ENCODE measurements around the gene EFNA3.
A peak's percentile ranks its signal among the peaks of the same experiment; 100 is the strongest.

The EFNA3 gene

GRCh38 chr1:155126556-155127104 lies 48.0 kb downstream of the EFNA3 start (continued):
- TF ChIP-seq, protein P1, sequence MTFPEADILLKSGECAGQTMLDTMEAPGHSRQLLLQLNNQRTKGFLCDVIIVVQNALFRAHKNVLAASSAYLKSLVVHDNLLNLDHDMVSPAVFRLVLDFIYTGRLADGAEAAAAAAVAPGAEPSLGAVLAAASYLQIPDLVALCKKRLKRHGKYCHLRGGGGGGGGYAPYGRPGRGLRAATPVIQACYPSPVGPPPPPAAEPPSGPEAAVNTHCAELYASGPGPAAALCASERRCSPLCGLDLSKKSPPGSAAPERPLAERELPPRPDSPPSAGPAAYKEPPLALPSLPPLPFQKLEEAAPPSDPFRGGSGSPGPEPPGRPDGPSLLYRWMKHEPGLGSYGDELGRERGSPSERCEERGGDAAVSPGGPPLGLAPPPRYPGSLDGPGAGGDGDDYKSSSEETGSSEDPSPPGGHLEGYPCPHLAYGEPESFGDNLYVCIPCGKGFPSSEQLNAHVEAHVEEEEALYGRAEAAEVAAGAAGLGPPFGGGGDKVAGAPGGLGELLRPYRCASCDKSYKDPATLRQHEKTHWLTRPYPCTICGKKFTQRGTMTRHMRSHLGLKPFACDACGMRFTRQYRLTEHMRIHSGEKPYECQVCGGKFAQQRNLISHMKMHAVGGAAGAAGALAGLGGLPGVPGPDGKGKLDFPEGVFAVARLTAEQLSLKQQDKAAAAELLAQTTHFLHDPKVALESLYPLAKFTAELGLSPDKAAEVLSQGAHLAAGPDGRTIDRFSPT (tag by site-specific recombination; IDR thresholded peaks at IDR 0.05) = no peak
- no peak for TF ChIP-seq ZNF223 (tag by site-specific recombination; IDR thresholded peaks at IDR 0.05)
- peak; percentile 52; the same call in 1 of the 2 replicates for TF ChIP-seq KLF7 (tag by site-specific recombination; IDR thresholded peaks at IDR 0.05; ENCODE audit: borderline replicate concordance)
- peak; percentile 97 for TF ChIP-seq ZFHX2 (tag by site-specific recombination; conservative IDR thresholded peaks at IDR 0.05)
- TF ChIP-seq, protein P2, sequence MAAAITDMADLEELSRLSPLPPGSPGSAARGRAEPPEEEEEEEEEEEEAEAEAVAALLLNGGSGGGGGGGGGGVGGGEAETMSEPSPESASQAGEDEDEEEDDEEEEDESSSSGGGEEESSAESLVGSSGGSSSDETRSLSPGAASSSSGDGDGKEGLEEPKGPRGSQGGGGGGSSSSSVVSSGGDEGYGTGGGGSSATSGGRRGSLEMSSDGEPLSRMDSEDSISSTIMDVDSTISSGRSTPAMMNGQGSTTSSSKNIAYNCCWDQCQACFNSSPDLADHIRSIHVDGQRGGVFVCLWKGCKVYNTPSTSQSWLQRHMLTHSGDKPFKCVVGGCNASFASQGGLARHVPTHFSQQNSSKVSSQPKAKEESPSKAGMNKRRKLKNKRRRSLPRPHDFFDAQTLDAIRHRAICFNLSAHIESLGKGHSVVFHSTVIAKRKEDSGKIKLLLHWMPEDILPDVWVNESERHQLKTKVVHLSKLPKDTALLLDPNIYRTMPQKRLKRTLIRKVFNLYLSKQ (tag by site-specific recombination; IDR thresholded peaks at IDR 0.05; ENCODE audit: borderline replicate concordance) = no peak
- TF ChIP-seq, protein P3, sequence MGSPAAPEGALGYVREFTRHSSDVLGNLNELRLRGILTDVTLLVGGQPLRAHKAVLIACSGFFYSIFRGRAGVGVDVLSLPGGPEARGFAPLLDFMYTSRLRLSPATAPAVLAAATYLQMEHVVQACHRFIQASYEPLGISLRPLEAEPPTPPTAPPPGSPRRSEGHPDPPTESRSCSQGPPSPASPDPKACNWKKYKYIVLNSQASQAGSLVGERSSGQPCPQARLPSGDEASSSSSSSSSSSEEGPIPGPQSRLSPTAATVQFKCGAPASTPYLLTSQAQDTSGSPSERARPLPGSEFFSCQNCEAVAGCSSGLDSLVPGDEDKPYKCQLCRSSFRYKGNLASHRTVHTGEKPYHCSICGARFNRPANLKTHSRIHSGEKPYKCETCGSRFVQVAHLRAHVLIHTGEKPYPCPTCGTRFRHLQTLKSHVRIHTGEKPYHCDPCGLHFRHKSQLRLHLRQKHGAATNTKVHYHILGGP (tag by site-specific recombination; IDR thresholded peaks at IDR 0.05) = 0 out of 2 replicates have a peak, but pooled peaks have one; percentile 5
- TF ChIP-seq ZNF76 (tag by site-specific recombination; IDR thresholded peaks at IDR 0.05; ENCODE audit: borderline replicate concordance, low read depth) = peak; percentile 8; the same call in 1 of the 2 replicates
- 0 out of 2 replicates have a peak, but pooled peaks have one; percentile 13 for TF ChIP-seq REPIN1 (tag by site-specific recombination; IDR thresholded peaks at IDR 0.05; ENCODE audit: low read depth)
- no peak; the same call in 1 of the 2 replicates for TF ChIP-seq ZNF792 (tag by site-specific recombination; IDR thresholded peaks at IDR 0.05)
- TF ChIP-seq ZNF366 (tag by site-specific recombination; conservative IDR thresholded peaks at IDR 0.05) = no peak
- peak; percentile 77 for TF ChIP-seq ZBTB20 (tag by site-specific recombination; IDR thresholded peaks at IDR 0.05)
- no peak for TF ChIP-seq SP3 (tag by site-specific recombination; IDR thresholded peaks at IDR 0.05)
- TF ChIP-seq ZNF132 (tag by site-specific recombination; IDR thresholded peaks at IDR 0.05; ENCODE audit: borderline replicate concordance) = no peak
- TF ChIP-seq ZNF501 (tag by site-specific recombination; IDR thresholded peaks at IDR 0.05) = no peak; the same call in 1 of the 2 replicates
- TF ChIP-seq ZNF391 (tag by site-specific recombination; IDR thresholded peaks at IDR 0.05; ENCODE audit: borderline replicate concordance, low read depth) = no peak
- TF ChIP-seq ZNF510 (tag by site-specific recombination; IDR thresholded peaks at IDR 0.05; ENCODE audit: insufficient replicate concordance) = no peak
- no peak for TF ChIP-seq ZNF658 (tag by site-specific recombination; IDR thresholded peaks at IDR 0.05)
- no peak for TF ChIP-seq ZNF211 (tag by site-specific recombination; IDR thresholded peaks at IDR 0.05; ENCODE audit: low read depth)
- no peak for TF ChIP-seq ZBTB44 (tag by site-specific recombination; IDR thresholded peaks at IDR 0.05)
- no peak for TF ChIP-seq ZNF660 (tag by site-specific recombination; IDR thresholded peaks at IDR 0.05)
- TF ChIP-seq ZNF529 (tag by site-specific recombination; IDR thresholded peaks at IDR 0.05; ENCODE audit: insufficient replicate concordance) = no peak
- TF ChIP-seq PATZ1 (tag by site-specific recombination; IDR thresholded peaks at IDR 0.05) = peak; percentile 80
- TF ChIP-seq KLF10 (tag by site-specific recombination; IDR thresholded peaks at IDR 0.05) = no peak; the same call in 1 of the 2 replicates
- peak; percentile 87 for TF ChIP-seq KLF1 (tag by site-specific recombination; IDR thresholded peaks at IDR 0.05)
- TF ChIP-seq ZNF626 (tag by site-specific recombination; IDR thresholded peaks at IDR 0.05) = no peak
- no peak for TF ChIP-seq SETDB1 (IDR thresholded peaks at IDR 0.05; ENCODE audit: insufficient read length, low read length)
- no peak for TF ChIP-seq ZNF350 (tag by site-specific recombination; IDR thresholded peaks at IDR 0.05)
- TF ChIP-seq ZNF580 (tag by site-specific recombination; IDR thresholded peaks at IDR 0.05) = no peak
- TF ChIP-seq, protein P4, sequence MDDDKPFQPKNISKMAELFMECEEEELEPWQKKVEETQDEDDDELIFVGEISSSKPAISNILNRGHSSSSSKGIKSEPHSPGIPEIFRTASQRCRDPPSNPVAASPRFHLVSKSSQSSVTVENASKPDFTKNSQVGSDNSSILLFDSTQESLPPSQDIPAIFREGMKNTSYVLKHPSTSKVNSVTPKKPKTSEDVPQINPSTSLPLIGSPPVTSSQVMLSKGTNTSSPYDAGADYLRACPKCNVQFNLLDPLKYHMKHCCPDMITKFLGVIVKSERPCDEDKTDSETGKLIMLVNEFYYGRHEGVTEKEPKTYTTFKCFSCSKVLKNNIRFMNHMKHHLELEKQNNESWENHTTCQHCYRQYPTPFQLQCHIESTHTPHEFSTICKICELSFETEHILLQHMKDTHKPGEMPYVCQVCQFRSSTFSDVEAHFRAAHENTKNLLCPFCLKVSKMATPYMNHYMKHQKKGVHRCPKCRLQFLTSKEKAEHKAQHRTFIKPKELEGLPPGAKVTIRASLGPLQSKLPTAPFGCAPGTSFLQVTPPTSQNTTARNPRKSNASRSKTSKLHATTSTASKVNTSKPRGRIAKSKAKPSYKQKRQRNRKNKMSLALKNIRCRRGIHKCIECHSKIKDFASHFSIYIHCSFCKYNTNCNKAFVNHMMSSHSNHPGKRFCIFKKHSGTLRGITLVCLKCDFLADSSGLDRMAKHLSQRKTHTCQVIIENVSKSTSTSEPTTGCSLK (tag by site-specific recombination; IDR thresholded peaks at IDR 0.05) = no peak

Data from HEK293 (cell line).